GM23248 (cell line): ENCODE measurements around the gene HOXC9.

Experiments
- EZH2 ChIP-seq: fragments of 200-600 bp; sonication (generic); IDR thresholded peaks from 2 replicates; pipeline ENCODE4 v1.6.1; 2018; ENCODE audit warnings: antibody characterized with exemption, mild to moderate bottlenecking; ENCODE audit not compliant: insufficient read depth, poor library complexity, severe bottlenecking
- EZH2phosphoT487 ChIP-seq: fragments of 200-600 bp; sonication (generic); IDR thresholded peaks from 2 replicates; pipeline ENCODE4 v1.6.1; 2018; ENCODE audit warnings: antibody characterized with exemption, moderate library complexity, mild to moderate bottlenecking, low read depth; ENCODE audit not compliant: insufficient read depth

DNA sequence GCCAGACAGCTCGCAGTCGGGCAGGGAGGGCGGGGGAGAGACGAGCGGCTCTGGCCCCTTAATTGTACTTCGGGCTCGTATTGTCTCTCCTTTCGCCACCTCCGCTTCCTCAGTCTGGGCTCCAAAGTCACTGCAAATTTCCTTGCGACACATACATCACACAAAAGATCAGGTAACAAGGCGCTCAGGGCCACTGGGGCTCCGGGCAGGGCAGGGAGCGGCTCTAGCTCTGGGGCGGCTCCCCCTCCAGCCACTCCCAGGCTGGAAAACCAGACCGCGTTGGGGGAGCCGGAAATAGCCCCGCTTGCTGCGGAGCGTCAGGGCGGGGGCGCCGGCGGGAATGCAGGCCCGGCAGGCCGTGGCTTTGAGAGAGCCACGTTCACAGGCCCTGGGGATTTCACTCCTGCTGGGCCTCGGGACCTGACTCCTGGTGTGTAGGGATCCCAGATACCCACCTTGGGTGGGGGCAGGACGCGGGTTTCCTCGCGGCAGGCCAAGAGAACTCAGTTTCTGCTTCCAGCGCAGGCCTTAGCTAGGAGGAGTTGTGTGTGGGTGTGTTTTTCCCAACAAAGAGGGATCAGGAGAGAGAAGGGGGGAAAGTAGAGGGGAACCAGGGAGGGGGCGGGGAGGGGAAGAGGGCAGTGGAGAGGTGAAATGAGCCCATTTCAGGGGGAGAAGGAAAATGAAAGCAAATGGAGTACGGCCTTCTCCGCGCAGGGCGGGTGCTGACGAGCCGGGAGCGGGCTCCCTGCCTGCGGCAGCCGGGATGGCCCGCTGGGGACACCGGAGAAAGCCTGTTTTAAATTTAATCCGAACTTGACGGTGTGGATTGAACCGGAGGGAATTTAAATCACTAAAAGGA lies 4.4 kb upstream of the HOXC9 start:
- TF ChIP-seq EZH2phosphoT487 (no peak), EZH2 (no peak)
